Measurements from ENCODE around the gene SP1.

DNA sequence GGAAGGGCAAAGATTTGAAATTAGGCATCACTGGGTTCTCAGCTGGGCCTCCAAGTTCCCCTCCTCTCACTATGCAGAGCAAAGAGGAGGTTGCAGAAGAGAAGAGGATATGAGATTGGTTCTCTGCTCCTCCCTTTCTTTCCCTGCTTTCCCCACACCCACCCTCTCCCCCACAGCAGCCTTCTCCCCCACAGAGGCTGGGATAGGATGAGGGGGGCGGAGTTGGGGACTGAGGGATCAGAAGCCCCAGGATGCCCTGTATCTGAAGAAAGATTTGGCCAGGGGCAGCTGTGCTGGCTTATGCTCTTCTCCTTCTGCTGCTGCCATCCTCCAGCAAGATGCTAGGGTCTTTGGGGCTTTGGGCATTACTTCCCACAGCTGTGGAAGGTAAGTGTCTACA is 43.6 kb downstream of the SP1 start, which contains the start of gene AMHR2:
- TF ChIP-seq, protein P1, sequence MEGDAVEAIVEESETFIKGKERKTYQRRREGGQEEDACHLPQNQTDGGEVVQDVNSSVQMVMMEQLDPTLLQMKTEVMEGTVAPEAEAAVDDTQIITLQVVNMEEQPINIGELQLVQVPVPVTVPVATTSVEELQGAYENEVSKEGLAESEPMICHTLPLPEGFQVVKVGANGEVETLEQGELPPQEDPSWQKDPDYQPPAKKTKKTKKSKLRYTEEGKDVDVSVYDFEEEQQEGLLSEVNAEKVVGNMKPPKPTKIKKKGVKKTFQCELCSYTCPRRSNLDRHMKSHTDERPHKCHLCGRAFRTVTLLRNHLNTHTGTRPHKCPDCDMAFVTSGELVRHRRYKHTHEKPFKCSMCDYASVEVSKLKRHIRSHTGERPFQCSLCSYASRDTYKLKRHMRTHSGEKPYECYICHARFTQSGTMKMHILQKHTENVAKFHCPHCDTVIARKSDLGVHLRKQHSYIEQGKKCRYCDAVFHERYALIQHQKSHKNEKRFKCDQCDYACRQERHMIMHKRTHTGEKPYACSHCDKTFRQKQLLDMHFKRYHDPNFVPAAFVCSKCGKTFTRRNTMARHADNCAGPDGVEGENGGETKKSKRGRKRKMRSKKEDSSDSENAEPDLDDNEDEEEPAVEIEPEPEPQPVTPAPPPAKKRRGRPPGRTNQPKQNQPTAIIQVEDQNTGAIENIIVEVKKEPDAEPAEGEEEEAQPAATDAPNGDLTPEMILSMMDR (IDR thresholded peaks at IDR 0.05), result no peak
- TF ChIP-seq POLR2A (IDR thresholded peaks at IDR 0.05), result no peak

Data from heart left ventricle (tissue), 13 donors.